WERI-Rb-1 (cell line): ENCODE measurements around the gene SERPINC1.

Experiments used
- DNase-seq: peaks from one replicate; pipeline ENCODE4 v3.0.0-alpha.2; 2020
- H3K27ac ChIP-seq: fragments of 250-450 bp; sonication (Bioruptor Pico); 2 replicates; pipeline ENCODE4 v1.5.1; 2020; ENCODE audit warnings: mild to moderate bottlenecking, moderate library complexity
- H3K27me3 ChIP-seq: fragments of 250-450 bp; sonication (Bioruptor Pico); 2 replicates; pipeline ENCODE4 v1.5.1; 2021; ENCODE audit warnings: mild to moderate bottlenecking, low read depth, moderate library complexity; ENCODE audit not compliant: insufficient read depth, severe bottlenecking
- H3K36me3 ChIP-seq: fragments of 250-450 bp; sonication (Bioruptor Pico); 2 replicates; pipeline ENCODE4 v1.5.1; 2020; ENCODE audit warnings: mild to moderate bottlenecking, moderate library complexity
- H3K4me3 ChIP-seq: 2 replicates; pipeline ENCODE4 v1.5.1; 2011; ENCODE audit warnings: low read depth, mild to moderate bottlenecking, control low read depth, low read length
- H3K9me3 ChIP-seq: fragments of 250-450 bp; sonication (Bioruptor Pico); 2 replicates; pipeline ENCODE4 v1.5.1; 2021; ENCODE audit warnings: mild to moderate bottlenecking, moderate library complexity; ENCODE audit not compliant: severe bottlenecking
- TF ChIP-seq, protein P1 (sequence below): IDR thresholded peaks from 2 replicates; pipeline ENCODE4 v1.5.1; 2011; ENCODE audit warnings: low read depth, mild to moderate bottlenecking, control low read depth, inconsistent platforms, low read length

SERPINC1 gene

DNA sequence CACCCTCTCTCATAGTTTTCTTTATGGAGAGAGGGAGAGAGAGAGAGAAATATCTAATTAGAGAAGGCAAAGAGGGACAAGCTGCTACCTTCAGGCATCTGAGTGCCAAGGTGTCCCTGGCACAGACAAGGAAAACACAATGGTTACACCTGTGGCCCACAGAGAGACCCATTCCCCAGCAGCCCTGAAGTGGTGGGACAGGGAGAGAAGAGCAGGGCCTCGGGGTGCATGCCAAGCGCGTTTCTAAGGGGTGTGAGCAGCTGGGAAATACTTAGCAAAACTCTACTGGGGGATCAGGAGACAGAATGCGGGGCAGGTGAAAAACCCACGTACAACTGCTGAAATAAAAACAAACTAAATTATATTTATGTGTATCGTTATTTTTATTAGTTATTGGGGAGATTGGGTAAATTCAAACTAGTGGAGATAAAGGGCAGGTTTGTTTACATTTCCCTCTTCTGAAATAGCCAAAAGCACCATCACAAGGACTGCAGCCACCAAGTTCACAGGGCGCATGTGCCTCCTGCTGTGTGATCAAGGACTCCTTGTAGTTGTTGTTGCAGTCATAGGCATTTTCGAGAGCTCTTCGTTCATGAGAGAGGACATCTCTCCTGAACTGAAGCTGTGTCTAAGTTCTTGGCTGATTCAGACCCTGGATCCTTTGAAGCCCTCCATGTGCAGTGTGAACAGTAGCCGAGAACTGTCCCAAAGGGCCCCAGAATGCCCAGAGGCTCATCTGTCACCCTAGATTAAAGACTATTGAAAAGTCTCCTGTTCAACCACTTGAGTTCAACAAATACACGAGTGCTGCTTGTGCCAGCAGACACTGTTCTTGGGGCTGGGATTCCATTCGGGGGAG, 737 bp upstream of the SERPINC1 start:
- H3K27me3 ChIP-seq = no peaks in the 10 kb centered on the region
- no peak overlapping the region for H3K4me3 ChIP-seq
- H3K27ac ChIP-seq = no peak overlapping the region

DNA sequence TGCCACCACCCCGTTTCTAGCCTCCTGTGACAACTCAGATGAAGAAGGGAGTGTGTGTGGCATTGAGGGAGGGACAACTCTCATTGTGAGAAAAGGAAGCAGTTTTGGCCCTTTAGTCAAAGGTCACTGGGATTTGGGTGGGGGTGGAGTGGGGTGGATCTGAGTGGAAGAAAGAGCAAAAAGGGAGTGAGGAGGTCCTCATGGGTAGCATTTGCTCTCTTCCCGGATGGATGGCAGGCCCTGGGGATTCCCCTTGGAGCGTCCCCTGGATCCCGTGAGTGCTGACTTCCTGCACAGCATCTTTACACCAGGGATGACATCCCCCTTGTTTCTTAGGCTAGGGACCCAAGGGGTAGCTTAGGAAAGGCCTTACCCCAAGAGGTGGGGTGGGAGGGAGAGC, 460 bp downstream of the SERPINC1 start:
- Histone ChIP-seq H3K27me3 (no peaks in the 10 kb centered on the region), H3K36me3 (no peaks in the 10 kb centered on the region), H3K27ac (no peak overlapping the region), H3K4me3 (no peak overlapping the region), H3K9me3 (no peaks in the 10 kb centered on the region)
- TF ChIP-seq, protein P1, sequence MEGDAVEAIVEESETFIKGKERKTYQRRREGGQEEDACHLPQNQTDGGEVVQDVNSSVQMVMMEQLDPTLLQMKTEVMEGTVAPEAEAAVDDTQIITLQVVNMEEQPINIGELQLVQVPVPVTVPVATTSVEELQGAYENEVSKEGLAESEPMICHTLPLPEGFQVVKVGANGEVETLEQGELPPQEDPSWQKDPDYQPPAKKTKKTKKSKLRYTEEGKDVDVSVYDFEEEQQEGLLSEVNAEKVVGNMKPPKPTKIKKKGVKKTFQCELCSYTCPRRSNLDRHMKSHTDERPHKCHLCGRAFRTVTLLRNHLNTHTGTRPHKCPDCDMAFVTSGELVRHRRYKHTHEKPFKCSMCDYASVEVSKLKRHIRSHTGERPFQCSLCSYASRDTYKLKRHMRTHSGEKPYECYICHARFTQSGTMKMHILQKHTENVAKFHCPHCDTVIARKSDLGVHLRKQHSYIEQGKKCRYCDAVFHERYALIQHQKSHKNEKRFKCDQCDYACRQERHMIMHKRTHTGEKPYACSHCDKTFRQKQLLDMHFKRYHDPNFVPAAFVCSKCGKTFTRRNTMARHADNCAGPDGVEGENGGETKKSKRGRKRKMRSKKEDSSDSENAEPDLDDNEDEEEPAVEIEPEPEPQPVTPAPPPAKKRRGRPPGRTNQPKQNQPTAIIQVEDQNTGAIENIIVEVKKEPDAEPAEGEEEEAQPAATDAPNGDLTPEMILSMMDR = no peak
- DNase-seq = no peak

More for the DNA sequence above, 737 bp upstream of the SERPINC1 start:
- TF ChIP-seq, protein P1 = no peak
- Histone ChIP-seq H3K9me3 (no peaks in the 10 kb centered on the region), H3K36me3 (no peaks in the 10 kb centered on the region)
- no peak for DNase-seq

DNA sequence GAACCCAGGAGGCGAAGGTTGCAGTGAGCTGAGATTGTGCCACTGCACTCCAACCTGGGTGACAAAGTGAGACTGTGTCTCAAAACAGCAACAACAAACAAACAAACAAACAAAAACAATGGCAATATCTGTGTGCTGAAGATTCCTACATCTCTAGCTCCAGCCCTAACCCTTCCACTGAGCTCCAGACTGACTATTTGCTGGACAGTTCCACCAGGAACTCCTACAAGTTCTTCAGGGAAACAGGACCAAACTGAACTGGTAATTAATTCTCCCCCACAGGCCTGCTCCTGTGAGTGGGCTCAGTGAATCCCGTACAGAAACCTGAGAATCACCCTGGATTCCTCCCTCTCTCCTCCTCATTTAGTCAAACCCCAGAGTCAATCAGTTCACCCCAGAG, 1.5 kb downstream of the SERPINC1 start:
- Histone ChIP-seq H3K27me3 (no peaks in the 10 kb centered on the region), H3K9me3 (no peaks in the 10 kb centered on the region), H3K36me3 (no peaks in the 10 kb centered on the region), H3K27ac (no peak overlapping the region), H3K4me3 (no peak overlapping the region)
- TF ChIP-seq, protein P1 = no peak
- no peak for DNase-seq

DNA sequence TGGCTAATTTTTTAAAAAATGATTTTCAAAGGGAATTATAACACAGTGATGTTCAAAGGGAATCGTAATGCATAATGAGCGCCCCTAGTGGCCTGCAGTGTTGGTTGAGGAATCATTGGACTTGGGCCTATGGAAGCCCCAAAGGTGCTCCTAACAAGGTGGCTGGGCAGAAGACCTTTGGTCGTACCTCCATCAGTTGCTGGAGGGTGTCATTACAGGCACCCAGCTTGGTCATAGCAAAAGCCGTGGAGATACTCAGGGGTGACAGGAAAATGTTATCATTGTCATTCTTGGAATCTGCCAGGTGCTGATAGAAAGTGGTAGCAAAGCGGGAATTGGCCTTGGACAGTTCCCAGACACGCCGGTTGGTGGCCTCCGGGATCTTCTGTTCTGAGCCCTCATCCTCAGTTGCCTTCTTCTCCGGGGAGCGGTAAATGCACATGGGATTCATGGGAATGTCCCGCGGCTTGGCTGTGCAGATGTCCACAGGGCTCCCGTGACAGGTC, 2.7 kb downstream of the SERPINC1 start:
- H3K27ac ChIP-seq = no peak overlapping the region
- TF ChIP-seq, protein P1 = peak; percentile 69
- H3K4me3 ChIP-seq = no peak overlapping the region
- no peaks in the 10 kb centered on the region for H3K9me3 ChIP-seq
- H3K27me3 ChIP-seq = no peaks in the 10 kb centered on the region
- DNase-seq = peak; percentile 42
- no peaks in the 10 kb centered on the region for H3K36me3 ChIP-seq

DNA sequence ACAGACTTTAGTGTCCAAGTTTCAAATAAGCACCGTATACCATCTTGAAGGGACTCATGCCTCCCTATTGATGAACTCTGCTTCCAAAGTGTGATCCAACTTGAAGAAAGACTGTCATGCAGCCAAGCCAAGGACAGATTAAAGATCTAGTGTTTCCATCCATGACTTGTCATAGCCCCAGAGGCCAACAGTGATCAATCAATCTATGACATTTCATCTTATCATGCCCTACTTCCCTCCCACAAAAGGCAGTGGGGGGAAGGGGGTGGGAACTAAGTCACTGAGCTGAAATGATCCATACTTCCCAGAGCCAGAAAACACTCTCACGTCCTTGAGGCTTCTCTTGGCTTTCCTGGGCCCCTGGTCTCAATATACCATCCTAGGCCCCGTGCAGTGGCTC, 4.0 kb downstream of the SERPINC1 start:
- H3K27ac ChIP-seq = no peak overlapping the region
- TF ChIP-seq, protein P1 = no peak
- no peak for DNase-seq

More for the DNA sequence above, 4.0 kb downstream of the SERPINC1 start:
- H3K27me3 ChIP-seq = no peaks in the 10 kb centered on the region
- H3K36me3 ChIP-seq = no peaks in the 10 kb centered on the region
- H3K9me3 ChIP-seq = no peaks in the 10 kb centered on the region
- no peak overlapping the region for H3K4me3 ChIP-seq
